Vagina (tissue), 2 donors: ENCODE data around the gene SLC37A1.

Experiments used
- CTCF ChIP-seq, 3 experiments: fragments of 450-650 bp in 2 of 3; fragments of 200-600 bp in 1 of 3; sonication (generic) in 1 of 3; IDR thresholded peaks; one replicate each; pipeline ENCODE4 v1.5.1; 2017 to 2019; ENCODE audit warnings: antibody characterized with exemption in 3 of 3, mild to moderate bottlenecking in 2 of 3, moderate library complexity in 2 of 3
- POLR2AphosphoS5 ChIP-seq, 2 donors: sonication (generic); formaldehyde crosslinking; IDR thresholded peaks; one replicate each; pipeline ENCODE4 v1.9.0; 2017; ENCODE audit warnings: antibody characterized with exemption in 2 of 2, mild to moderate bottlenecking in 2 of 2, low read depth in 1 of 2; ENCODE audit not compliant: insufficient read depth in 1 of 2

- TF ChIP-seq CTCF (IDR thresholded peaks at IDR 0.05) (no peak), POLR2AphosphoS5 (IDR thresholded peaks at IDR 0.05; ENCODE audit: insufficient read depth in 1 of 2, low read depth in 1 of 2) (no peak)
These were observed 13.5 kb downstream of the SLC37A1 start for GRCh38 chr21:42527127-42527488.
